ENCODE data around the gene CLN6.

- TF ChIP-seq GATA3 (IDR thresholded peaks at IDR 0.05; ENCODE audit: low read depth, low read length), result no peak
- peak; percentile 42; the same call in 1 of the 2 replicates for TF ChIP-seq GATA2 (IDR thresholded peaks at IDR 0.05; ENCODE audit: low read depth, low read length)
These were observed 4.5 kb upstream of the CLN6 start for GRCh38 chr15:68234060-68234459.
